Activated CD4-positive, alpha-beta T cell treated with anti-CD3 and anti-CD28 coated beads for 36 hours (primary cell): ENCODE data around the gene FXYD1. TPM values are rescaled to one million over a fixed set of nuclear protein-coding genes. Genes with fewer than 3 reads are reported as not detected.
"Not testable (repeated sequence)": the region's sequence is repeated elsewhere in the genome, so short reads cannot be mapped to it uniquely, and the experiment has no call there.

Source experiments
- ATAC-seq: fragments of 200-7000 bp; cut with Tn5 transposase; one replicate; pipeline ENCODE4 v1.10.0; 2021; ENCODE audit warnings: mild to moderate bottlenecking, moderate library complexity
- CTCF ChIA-PET: fragments of 350-600 bp; sonication (Branson Sonifier 250); formaldehyde crosslinking; loops from one replicate; lab custom pipeline; 2021; ENCODE audit warnings: antibody characterized with exemption; lab: Charles Lee
- POLR2A ChIA-PET: fragments of 350-600 bp; sonication (Branson Sonifier 250); formaldehyde crosslinking; loops from one replicate; lab custom pipeline; 2021; ENCODE audit warnings: antibody characterized with exemption, inconsistent platforms; lab: Charles Lee
- DNase-seq: peaks from one replicate; pipeline ENCODE4 v3.0.0-alpha.2; 2020
- H3K27ac Mint-ChIP-seq: one replicate; pipeline ENCODE4 v1.8.0; 2021; ENCODE audit warnings: mixed read lengths
- H3K27me3 Mint-ChIP-seq: one replicate; pipeline ENCODE4 v1.8.0; 2021; ENCODE audit warnings: mixed read lengths
- H3K36me3 Mint-ChIP-seq: one replicate; pipeline ENCODE4 v1.8.0; 2021; ENCODE audit warnings: low read depth, mixed read lengths
- H3K4me1 Mint-ChIP-seq: one replicate; pipeline ENCODE4 v1.8.0; 2021; ENCODE audit warnings: mixed read lengths
- H3K4me3 Mint-ChIP-seq: one replicate; pipeline ENCODE4 v1.8.0; 2021; ENCODE audit warnings: mild to moderate bottlenecking, moderate library complexity, mixed read lengths
- H3K9me3 Mint-ChIP-seq: one replicate; pipeline ENCODE4 v1.8.0; 2021; ENCODE audit warnings: low read depth, mixed read lengths
- intact Hi-C, 2 experiments: fragments of 100-400 bp; cut with DNase I in 1 of 2; cut with micrococcal nuclease in 1 of 2; formaldehyde crosslinking; loops; one replicate each; pipeline versions ENCODE4 v1.14.2 to v1.15.1; 2022 to 2024; cut with DNase I, micrococcal nuclease
- total RNA-seq, 2 experiments: library from RNA; stranded (reverse); gene quantifications; one replicate each; pipeline ENCODE4 v1.2.3, GENCODE V29; 2021

Gene FXYD1
- total RNA-seq, 2 experiments from 2014 or later, result 1.9 to 2.4 TPM

- POLR2A ChIA-PET, result no interaction called here
Measured at GRCh38 chr19:35099897-35100275, 38.7 kb upstream of the FXYD1 start.

GRCh38 chr19:35100588-35101533 lies 37.8 kb upstream of the FXYD1 start:
- Mint-ChIP-seq H3K9me3 (no peaks in the 10 kb centered on the region), H3K27me3 (peaks cover 2% of the 10 kb centered on the region), H3K4me3 (no peak overlapping the region), H3K27ac (no peak overlapping the region), H3K4me1 (no peaks in the 10 kb centered on the region), H3K36me3 (no peaks in the 10 kb centered on the region)
- DNase-seq, result no peak
- ChIA-PET CTCF (interaction anchor here (0.9 to 1.4 kb wide), 4 partner anchors 10 to 394 kb away, joined by 3 to 4 read pairs (median 4); no protein-coding TSS in a partner anchor), POLR2A (no interaction called here)
- ATAC-seq, result no peak
- intact Hi-C loops, result no loop called here

More at GRCh38 chr19:35099897-35100275, 38.7 kb upstream of the FXYD1 start:
- Mint-ChIP-seq H3K27me3 (peaks cover 5% of the 10 kb centered on the region), H3K27ac (no peak overlapping the region), H3K4me3 (no peak overlapping the region), H3K4me1 (no peaks in the 10 kb centered on the region), H3K9me3 (no peaks in the 10 kb centered on the region), H3K36me3 (no peaks in the 10 kb centered on the region)
- ATAC-seq (no peak), DNase-seq (no peak)
- CTCF ChIA-PET, result interaction anchor here (1.0 to 1.4 kb wide), 3 partner anchors 9 to 42 kb away, joined by 3 to 4 read pairs (median 3); no protein-coding TSS in a partner anchor
- intact Hi-C loops, result no loop called here

GRCh38 chr19:35101949-35102348 lies 36.7 kb upstream of the FXYD1 start:
- H3K27me3 Mint-ChIP-seq, DNase-seq, H3K4me1 Mint-ChIP-seq, H3K9me3 Mint-ChIP-seq, H3K36me3 Mint-ChIP-seq, H3K4me3 Mint-ChIP-seq, POLR2A ChIA-PET, H3K27ac Mint-ChIP-seq, ATAC-seq, intact Hi-C loops, CTCF ChIA-PET: not testable (repeated sequence)

GRCh38 chr19:35103614-35104013 lies 35.0 kb upstream of the FXYD1 start:
- H3K9me3 Mint-ChIP-seq, H3K4me1 Mint-ChIP-seq, ATAC-seq: not testable (repeated sequence)

GRCh38 chr19:35104361-35104760 lies 34.3 kb upstream of the FXYD1 start:
- DNase-seq (no peak), ATAC-seq (no peak)
- ChIA-PET CTCF (no interaction called here), POLR2A (no interaction called here)
- no peaks in the 10 kb centered on the region for H3K27me3 Mint-ChIP-seq
- intact Hi-C loops, result no loop called here
- H3K9me3 Mint-ChIP-seq, result peaks cover 4% of the 10 kb centered on the region
- no peak overlapping the region for H3K27ac Mint-ChIP-seq
- H3K4me3 Mint-ChIP-seq, result no peak overlapping the region
- H3K36me3 Mint-ChIP-seq, result no peaks in the 10 kb centered on the region
- peaks cover 6% of the 10 kb centered on the region for H3K4me1 Mint-ChIP-seq

More at GRCh38 chr19:35103614-35104013, 35.0 kb upstream of the FXYD1 start:
- DNase-seq, CTCF ChIA-PET, H3K27ac Mint-ChIP-seq, intact Hi-C loops, H3K4me3 Mint-ChIP-seq, H3K27me3 Mint-ChIP-seq, POLR2A ChIA-PET, H3K36me3 Mint-ChIP-seq: not testable (repeated sequence)

- H3K36me3 Mint-ChIP-seq, result no peaks in the 10 kb centered on the region
- intact Hi-C loops, result no loop called here
- ChIA-PET CTCF (no interaction called here), POLR2A (no interaction called here)
- no peak overlapping the region for H3K4me3 Mint-ChIP-seq
- no peak overlapping the region for H3K27ac Mint-ChIP-seq
- no peak for DNase-seq
- no peak for ATAC-seq
- H3K4me1 Mint-ChIP-seq, result peaks cover 6% of the 10 kb centered on the region
- peaks cover 4% of the 10 kb centered on the region for H3K9me3 Mint-ChIP-seq
- H3K27me3 Mint-ChIP-seq, result no peaks in the 10 kb centered on the region
Measured at GRCh38 chr19:35105047-35105410, 33.6 kb upstream of the FXYD1 start.

GRCh38 chr19:35105411-35106290 lies 33.0 kb upstream of the FXYD1 start:
- CTCF ChIA-PET, result interaction anchor here (0.6 kb wide), 1 partner anchor 619 kb away, joined by 4 read pairs; no protein-coding TSS in a partner anchor
- no peak for ATAC-seq
- DNase-seq, result no peak
- H3K27ac Mint-ChIP-seq, result peak overlapping the region; percentile 55
- no peak overlapping the region for H3K4me3 Mint-ChIP-seq
- peaks cover 4% of the 10 kb centered on the region for H3K9me3 Mint-ChIP-seq
- POLR2A ChIA-PET, result no interaction called here
- intact Hi-C loops, result no loop called here
- no peaks in the 10 kb centered on the region for H3K27me3 Mint-ChIP-seq
- H3K4me1 Mint-ChIP-seq, result peaks cover 6% of the 10 kb centered on the region
- H3K36me3 Mint-ChIP-seq, result no peaks in the 10 kb centered on the region

GRCh38 chr19:35106291-35106583 lies 32.4 kb upstream of the FXYD1 start:
- ChIA-PET CTCF (interaction anchor here (0.6 kb wide), 1 partner anchor 620 kb away, joined by 4 read pairs; no protein-coding TSS in a partner anchor), POLR2A (no interaction called here)
- intact Hi-C loops, result no loop called here
- peaks cover 4% of the 10 kb centered on the region for H3K9me3 Mint-ChIP-seq
- H3K4me1 Mint-ChIP-seq, result peaks cover 6% of the 10 kb centered on the region
- DNase-seq (no peak), ATAC-seq (no peak)
- H3K36me3 Mint-ChIP-seq, result no peaks in the 10 kb centered on the region
- peak overlapping the region; percentile 55 for H3K27ac Mint-ChIP-seq
- no peak overlapping the region for H3K4me3 Mint-ChIP-seq
- no peaks in the 10 kb centered on the region for H3K27me3 Mint-ChIP-seq

GRCh38 chr19:35106898-35107541 lies 31.6 kb upstream of the FXYD1 start:
- Mint-ChIP-seq H3K27ac (no peak overlapping the region), H3K9me3 (peaks cover 4% of the 10 kb centered on the region), H3K4me1 (peaks cover 6% of the 10 kb centered on the region), H3K27me3 (no peaks in the 10 kb centered on the region), H3K36me3 (no peaks in the 10 kb centered on the region), H3K4me3 (no peak overlapping the region)
- no peak for DNase-seq
- ATAC-seq, result no peak
- intact Hi-C loops, result no loop called here
- POLR2A ChIA-PET, result no interaction called here
- CTCF ChIA-PET, result interaction anchor here (1.0 kb wide), 1 partner anchor 22 kb away, joined by 3 read pairs; no protein-coding TSS in a partner anchor

- ATAC-seq, result peak; percentile 30
- DNase-seq, result peak; percentile 34
- CTCF ChIA-PET, result interaction anchor here (1.0 kb wide), 1 partner anchor 23 kb away, joined by 3 read pairs; no protein-coding TSS in a partner anchor
- intact Hi-C loops, result no loop called here
- Mint-ChIP-seq H3K27ac (no peak overlapping the region), H3K9me3 (peaks cover 4% of the 10 kb centered on the region), H3K4me1 (peaks cover 6% of the 10 kb centered on the region), H3K4me3 (no peak overlapping the region), H3K36me3 (no peaks in the 10 kb centered on the region), H3K27me3 (no peaks in the 10 kb centered on the region)
- POLR2A ChIA-PET, result no interaction called here
Measured at GRCh38 chr19:35107545-35107944, 31.1 kb upstream of the FXYD1 start.

- Mint-ChIP-seq H3K4me1 (peaks cover 6% of the 10 kb centered on the region), H3K27me3 (no peaks in the 10 kb centered on the region), H3K36me3 (no peaks in the 10 kb centered on the region), H3K9me3 (peaks cover 4% of the 10 kb centered on the region), H3K27ac (no peak overlapping the region), H3K4me3 (no peak overlapping the region)
- intact Hi-C loops, result no loop called here
- ChIA-PET CTCF (no interaction called here), POLR2A (no interaction called here)
- no peak for DNase-seq
- ATAC-seq, result no peak
Measured at GRCh38 chr19:35108730-35109129, 29.9 kb upstream of the FXYD1 start.
